Measurements from ENCODE around the gene TIGAR.

GRCh38 chr12:4308334-4308950 is 12.6 kb upstream of the TIGAR start:
- no peak for TF ChIP-seq CTCF (IDR thresholded peaks at IDR 0.05)
- no peak for TF ChIP-seq POLR2A (IDR thresholded peaks at IDR 0.05)
